Astrocyte (in vitro differentiated cells and primary cell): ENCODE measurements around the gene PDIA5. TPM values are rescaled to one million over a fixed set of nuclear protein-coding genes. Genes with fewer than 3 reads are reported as not detected.

Experiments
- DNase-seq: peaks from one replicate; pipeline ENCODE4 v3.0.0-alpha.2; 2010; ENCODE audit warnings: low read depth
- FAIRE-seq: peaks from 2 replicates; lab custom pipeline; 2011; peaks lifted over from hg19 to GRCh38; lab: Jason Lieb, UNC
- H2AFZ ChIP-seq: 2 replicates; pipeline ENCODE4 v1.6.0; 2012; ENCODE audit warnings: low read depth, low read length, inconsistent platforms
- H3K27ac ChIP-seq: 2 replicates; pipeline ENCODE4 v1.5.1; 2011; ENCODE audit warnings: low read depth, low read length, inconsistent platforms
- H3K27me3 ChIP-seq: 2 replicates; pipeline ENCODE4 v1.6.0; 2011; ENCODE audit warnings: low read length, inconsistent platforms; ENCODE audit not compliant: insufficient read depth
- H3K36me3 ChIP-seq: 2 replicates; pipeline ENCODE4 v1.5.1; 2011; ENCODE audit warnings: low read length, inconsistent platforms; ENCODE audit not compliant: insufficient read depth
- H3K4me1 ChIP-seq: 2 replicates; pipeline ENCODE4 v1.5.1; 2011; ENCODE audit warnings: low read length, inconsistent platforms; ENCODE audit not compliant: insufficient read depth
- H3K4me2 ChIP-seq: 2 replicates; pipeline ENCODE4 v1.6.0; 2012; ENCODE audit warnings: low read length, inconsistent platforms
- H3K4me3 ChIP-seq: 2 replicates; pipeline ENCODE4 v1.5.1; 2011; ENCODE audit warnings: low read depth, mild to moderate bottlenecking, low read length, inconsistent platforms; ENCODE audit not compliant: insufficient read depth
- H3K79me2 ChIP-seq: 2 replicates; pipeline ENCODE4 v1.6.0; 2012; ENCODE audit warnings: mild to moderate bottlenecking, low read length, inconsistent platforms; ENCODE audit not compliant: insufficient read depth
- H3K9ac ChIP-seq: 2 replicates; pipeline ENCODE4 v1.6.0; 2012; ENCODE audit warnings: mild to moderate bottlenecking, low read length, inconsistent platforms
- H3K9me3 ChIP-seq: 2 replicates; pipeline ENCODE4 v1.5.1; 2012; ENCODE audit warnings: low read depth, mild to moderate bottlenecking, low read length, inconsistent platforms; ENCODE audit not compliant: insufficient read depth
- H4K20me1 ChIP-seq: 2 replicates; pipeline ENCODE4 v1.6.0; 2012; ENCODE audit warnings: low read length, inconsistent platforms; ENCODE audit not compliant: insufficient read depth
- H3K27ac Mint-ChIP-seq: one replicate; pipeline ENCODE4 v1.8.0; 2021; ENCODE audit warnings: mild to moderate bottlenecking, mixed read lengths; ENCODE audit not compliant: unreplicated experiment
- H3K27me3 Mint-ChIP-seq: one replicate; pipeline ENCODE4 v1.8.0; 2021; ENCODE audit warnings: low read depth, mixed read lengths; ENCODE audit not compliant: unreplicated experiment
- H3K36me3 Mint-ChIP-seq: one replicate; pipeline ENCODE4 v1.8.0; 2021; ENCODE audit warnings: low read depth, mixed read lengths; ENCODE audit not compliant: unreplicated experiment
- H3K4me1 Mint-ChIP-seq: one replicate; pipeline ENCODE4 v1.8.0; 2021; ENCODE audit warnings: low read depth, mixed read lengths; ENCODE audit not compliant: unreplicated experiment
- H3K4me3 Mint-ChIP-seq: one replicate; pipeline ENCODE4 v1.8.0; 2021; ENCODE audit warnings: mild to moderate bottlenecking, moderate library complexity, mixed read lengths; ENCODE audit not compliant: unreplicated experiment
- H3K9me3 Mint-ChIP-seq: one replicate; pipeline ENCODE4 v1.8.0; 2021; ENCODE audit warnings: mild to moderate bottlenecking, mixed read lengths; ENCODE audit not compliant: unreplicated experiment
- CTCF ChIP-seq: IDR thresholded peaks from 2 replicates; pipeline ENCODE4 v1.5.1; 2011; ENCODE audit warnings: low read depth, mild to moderate bottlenecking, inconsistent platforms, low read length, moderate library complexity; ENCODE audit not compliant: insufficient read depth
- EZH2 ChIP-seq: IDR thresholded peaks from 2 replicates; pipeline ENCODE4 v1.6.1; 2012; ENCODE audit warnings: mild to moderate bottlenecking, low read length, inconsistent platforms; ENCODE audit not compliant: insufficient read depth
- total RNA-seq: library from RNA; stranded (reverse); gene quantifications from 2 replicates; pipeline ENCODE4 v1.2.1, GENCODE V29; 2021

PDIA5 gene
- total RNA-seq, 1 donor from 2014 or later = 77.5 TPM

DNA sequence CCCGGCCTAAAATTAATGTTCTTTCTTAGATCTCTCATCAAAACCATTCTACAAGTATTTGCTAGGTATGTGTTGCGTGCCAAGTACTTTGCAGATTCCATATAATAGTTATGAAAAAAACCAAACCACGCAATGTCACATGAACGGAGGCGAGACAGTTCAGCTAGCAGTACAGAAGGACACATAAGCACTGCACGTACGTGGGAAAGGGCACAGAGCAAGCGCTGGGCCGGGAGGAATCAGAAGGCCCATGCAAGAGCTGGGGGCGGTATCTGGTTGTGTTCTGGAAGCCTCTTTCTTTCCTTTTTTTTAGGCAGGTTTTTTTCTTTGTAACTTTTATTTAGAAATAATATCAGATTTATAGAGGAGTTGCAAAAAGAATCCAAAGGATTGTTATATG lies 11.3 kb downstream of the PDIA5 start:
- Mint-ChIP-seq H3K27ac (no peak overlapping the region), H3K4me3 (no peak overlapping the region), H3K9me3 (no peaks in the 10 kb centered on the region), H3K4me1 (peaks cover 61% of the 10 kb centered on the region), H3K36me3 (peaks cover 3% of the 10 kb centered on the region), H3K27me3 (no peaks in the 10 kb centered on the region)
- peaks cover 96% of the 10 kb centered on the region for H4K20me1 ChIP-seq
- DNase-seq (no peak), FAIRE-seq (no peak)
- H3K27me3 ChIP-seq = peaks cover 18% of the 10 kb centered on the region
- no peak overlapping the region for H3K4me3 ChIP-seq
- peaks cover 88% of the 10 kb centered on the region for H3K79me2 ChIP-seq
- no peak overlapping the region for H3K9ac ChIP-seq
- H3K27ac ChIP-seq = no peak overlapping the region
- H2AFZ ChIP-seq = no peak overlapping the region
- H3K9me3 ChIP-seq = no peaks in the 10 kb centered on the region
- no peak overlapping the region for H3K4me2 ChIP-seq
- no peaks in the 10 kb centered on the region for H3K36me3 ChIP-seq
- no peak for TF ChIP-seq EZH2
- no peak for TF ChIP-seq CTCF
- H3K4me1 ChIP-seq = peaks cover 22% of the 10 kb centered on the region

DNA sequence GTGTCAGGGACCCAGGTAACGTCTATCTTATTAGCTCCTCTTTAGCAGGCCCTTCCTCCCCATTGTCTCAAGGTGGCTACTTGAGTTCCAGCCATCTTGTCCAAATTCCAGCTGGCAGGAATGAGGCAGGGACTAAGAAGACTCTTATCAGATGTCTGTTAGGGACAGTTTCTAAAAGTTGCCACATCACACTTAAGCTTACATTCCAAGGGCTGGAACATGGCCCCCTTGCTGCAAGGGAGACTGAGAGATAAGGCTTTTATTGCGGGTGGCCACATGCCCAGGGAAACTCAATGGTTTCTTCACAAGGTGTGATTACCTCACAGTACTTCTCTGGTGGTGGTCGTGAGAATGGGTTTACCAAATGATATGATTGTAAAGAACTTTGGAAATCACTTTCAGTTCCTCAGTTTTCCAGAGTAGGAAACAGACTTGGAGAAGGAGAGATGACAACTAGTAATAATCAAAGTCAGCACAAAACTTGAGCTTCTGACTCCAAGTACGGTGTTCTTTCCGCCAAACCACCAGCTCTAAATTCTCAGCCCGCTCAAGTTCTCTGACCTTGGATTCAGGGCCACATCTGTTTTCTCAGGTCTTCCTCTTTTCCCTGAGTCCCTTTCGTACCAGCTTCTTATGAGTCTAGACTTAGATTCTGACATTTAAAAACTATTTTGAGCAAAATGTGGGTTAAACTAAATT lies 14.2 kb downstream of the PDIA5 start:
- Histone ChIP-seq H3K79me2 (peaks cover 87% of the 10 kb centered on the region), H3K9me3 (no peaks in the 10 kb centered on the region), H3K9ac (no peak overlapping the region), H3K27me3 (peaks cover 21% of the 10 kb centered on the region), H3K36me3 (no peaks in the 10 kb centered on the region), H3K4me2 (no peak overlapping the region), H2AFZ (no peak overlapping the region), H4K20me1 (peaks cover 96% of the 10 kb centered on the region), H3K27ac (no peak overlapping the region), H3K4me1 (peaks cover 45% of the 10 kb centered on the region), H3K4me3 (no peak overlapping the region)
- Mint-ChIP-seq H3K4me1 (peaks cover 77% of the 10 kb centered on the region), H3K27me3 (no peaks in the 10 kb centered on the region), H3K9me3 (no peaks in the 10 kb centered on the region), H3K27ac (peak overlapping the region; percentile 77), H3K36me3 (peaks cover 2% of the 10 kb centered on the region), H3K4me3 (no peak overlapping the region)
- TF ChIP-seq CTCF (no peak), EZH2 (no peak)
- DNase-seq = no peak
- FAIRE-seq = no peak

GRCh38 chr3:123081718-123082369 lies 15.0 kb downstream of the PDIA5 start:
- Histone ChIP-seq H2AFZ (no peak overlapping the region), H3K4me1 (peaks cover 45% of the 10 kb centered on the region), H3K36me3 (no peaks in the 10 kb centered on the region), H3K9ac (no peak overlapping the region), H3K79me2 (peaks cover 87% of the 10 kb centered on the region), H4K20me1 (peaks cover 96% of the 10 kb centered on the region), H3K27me3 (peaks cover 20% of the 10 kb centered on the region), H3K27ac (no peak overlapping the region), H3K9me3 (no peaks in the 10 kb centered on the region), H3K4me3 (no peak overlapping the region), H3K4me2 (no peak overlapping the region)
- Mint-ChIP-seq H3K9me3 (no peaks in the 10 kb centered on the region), H3K4me3 (no peak overlapping the region), H3K36me3 (peaks cover 2% of the 10 kb centered on the region), H3K27ac (peak overlapping the region; percentile 19), H3K27me3 (no peaks in the 10 kb centered on the region), H3K4me1 (peaks cover 81% of the 10 kb centered on the region)
- DNase-seq (no peak), FAIRE-seq (no peak)
- TF ChIP-seq CTCF = no peak
- no peak for TF ChIP-seq EZH2
